Stimulated activated CD4-positive, alpha-beta T cell treated with anti-CD3 and anti-CD28 coated beads, Interleukin-1b, Interleukin-23, amount 100 ng/mL, for 24 hours (primary cell): ENCODE results near the gene LYPD4.
"Not testable (repeated sequence)": the region's sequence is repeated elsewhere in the genome, so short reads cannot be mapped to it uniquely, and the experiment has no call there.

Source experiments
- DNase-seq, 4 experiments: peaks; one replicate each; pipeline ENCODE4 v3.0.0-alpha.2; 2020; ENCODE audit warnings: low read depth in 4 of 4, low spot score in 1 of 4

LYPD4 gene

GRCh38 chr19:41802770-41803169 lies 41.7 kb downstream of the LYPD4 start:
- DNase-seq, result no peak

- DNase-seq, result no peak
Measured at GRCh38 chr19:41801792-41802211, 42.7 kb downstream of the LYPD4 start.

DNA sequence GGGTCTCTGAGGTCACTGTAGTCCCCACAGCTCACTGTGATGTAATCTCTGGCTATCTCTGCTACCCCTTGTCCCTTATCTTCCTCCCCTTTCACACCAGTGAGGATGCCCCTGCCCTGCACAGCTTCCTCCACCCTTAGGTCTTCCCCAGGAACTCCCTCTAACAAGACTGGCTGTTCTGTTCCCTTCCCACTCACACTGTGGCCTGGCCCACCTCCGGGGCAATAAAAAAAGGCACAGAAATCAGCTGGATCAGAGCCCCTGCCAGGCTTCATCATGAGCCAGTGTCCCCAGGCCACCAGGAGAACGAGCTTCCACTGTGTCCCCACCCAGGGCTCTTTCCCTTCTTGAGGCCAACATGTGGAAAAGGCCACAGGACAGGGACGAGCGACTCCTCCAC lies 43.5 kb downstream of the LYPD4 start:
- no peak for DNase-seq

- DNase-seq, result no peak
Measured at GRCh38 chr19:41799444-41800000, 45.0 kb downstream of the LYPD4 start.

- DNase-seq, result no peak
Measured at GRCh38 chr19:41796901-41797300, 47.6 kb downstream of the LYPD4 start.

DNA sequence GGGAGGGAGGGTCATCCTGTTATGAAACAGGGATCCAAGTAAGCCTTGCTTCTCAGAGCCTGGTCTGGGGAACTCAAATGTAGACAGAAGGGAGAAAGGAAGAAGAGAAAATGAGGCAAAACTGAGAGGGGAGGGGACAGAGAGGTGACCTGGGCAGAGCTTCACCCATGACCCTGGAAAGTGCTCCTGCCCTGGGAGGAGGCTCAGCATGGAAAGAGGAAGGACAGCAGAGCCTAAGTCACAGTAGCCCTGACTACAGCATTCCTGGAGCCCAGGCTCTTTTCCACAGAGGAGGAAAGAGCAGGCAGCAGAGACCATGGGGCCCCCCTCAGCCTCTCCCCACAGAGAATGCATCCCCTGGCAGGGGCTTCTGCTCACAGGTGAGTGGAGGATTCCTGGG lies 48.1 kb downstream of the LYPD4 start, which contains the start of gene CEACAM3:
Gene CEACAM3 (plus strand): TSS at position 226 of the 400 bp plus-strand sequence. CDS start 91 bp downstream, at position 317.
- no peak for DNase-seq

DNA sequence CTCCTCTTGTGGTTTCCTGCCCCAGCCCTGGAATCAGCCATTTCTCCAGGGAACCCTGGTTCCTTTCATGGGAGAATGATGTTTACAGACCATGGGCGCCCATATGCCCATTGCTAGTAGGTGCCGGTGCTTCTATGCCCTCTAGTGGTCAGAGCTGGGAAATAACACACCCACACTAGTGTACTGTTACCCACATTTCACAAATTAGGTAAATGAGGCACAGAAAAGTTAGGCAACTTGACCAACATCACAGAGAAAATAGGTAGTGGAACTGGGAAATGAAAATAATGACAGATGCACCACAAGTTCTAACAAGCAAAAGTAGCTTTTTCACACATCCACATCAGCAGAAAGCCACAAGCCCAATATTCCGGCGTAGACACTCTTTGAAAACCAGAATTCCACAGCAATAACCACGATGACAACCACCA lies 49.4 kb downstream of the LYPD4 start:
- DNase-seq, result peak; percentile 39 to 60 (median 46)

DNA sequence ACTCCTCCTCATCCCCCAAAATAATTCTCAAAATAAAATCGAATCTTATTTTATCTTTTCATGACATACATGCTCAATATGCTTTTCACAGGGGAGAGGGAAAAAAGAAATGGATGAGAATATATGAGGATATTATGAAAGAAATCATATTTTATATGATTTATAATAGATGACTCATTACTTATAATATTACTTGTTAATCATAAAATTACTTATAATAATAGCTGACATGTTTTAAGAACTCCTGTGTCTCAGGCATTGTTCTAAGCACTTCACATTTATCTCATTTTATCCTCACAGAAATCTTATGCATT lies 51.1 kb downstream of the LYPD4 start:
- DNase-seq, result no peak

DNA sequence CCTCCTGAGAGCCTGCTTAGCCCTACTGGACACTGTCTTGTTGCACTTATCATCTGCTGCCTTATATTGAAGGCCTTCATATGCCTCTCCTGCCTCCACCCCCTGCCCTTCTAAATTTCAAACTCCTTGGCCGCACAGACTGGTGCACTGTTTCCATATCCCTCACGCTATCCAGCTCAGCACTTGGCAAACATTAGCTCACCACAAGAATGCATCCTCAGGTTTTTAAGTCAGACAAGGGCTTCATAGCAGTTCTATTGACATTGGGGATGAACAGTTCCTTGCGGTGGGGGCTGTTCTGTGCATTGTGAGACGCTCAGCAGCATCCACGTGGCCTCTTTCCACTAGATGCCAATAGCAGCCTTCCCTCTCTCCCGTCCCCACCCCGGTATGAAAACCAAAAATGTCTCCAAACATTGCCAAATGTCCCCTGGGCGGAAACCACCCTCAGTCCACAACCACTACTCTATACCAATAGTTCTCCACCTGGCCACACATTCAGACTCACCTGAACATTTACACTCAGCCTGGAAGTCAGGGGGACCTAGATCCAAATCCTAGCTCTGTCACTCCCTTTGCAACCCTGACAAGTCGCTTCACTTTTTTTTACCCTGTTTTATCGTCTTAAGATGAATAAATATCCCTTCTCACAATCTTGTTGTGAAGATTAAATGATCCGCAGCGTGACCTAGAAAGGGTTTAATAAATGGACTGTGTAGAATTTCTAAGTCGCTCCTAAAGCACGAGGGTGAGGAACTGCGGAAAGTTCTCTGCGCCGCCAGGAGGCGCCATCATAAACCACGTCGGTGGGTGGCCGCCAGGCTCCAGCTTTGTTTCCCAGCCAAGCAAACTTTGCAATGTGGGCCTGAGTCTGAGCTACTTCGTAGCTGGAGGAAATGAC lies 51.7 kb downstream of the LYPD4 start:
- DNase-seq, result peak; percentile 9 to 47 (median 31)

GRCh38 chr19:41789053-41789452 lies 55.4 kb downstream of the LYPD4 start:
- DNase-seq, result not testable (repeated sequence)

GRCh38 chr19:41788518-41788917 lies 56.0 kb downstream of the LYPD4 start:
- not testable (repeated sequence) for DNase-seq
